Loucy (cell line): Measurements from ENCODE around the gene CLASP1.

ENCODE experiments used
- H2AFZ ChIP-seq: fragments of 200-600 bp; sonication (generic); 2 replicates; pipeline ENCODE4 v1.6.0; 2016; ENCODE audit warnings: antibody characterized with exemption, mild to moderate bottlenecking, low read length, moderate library complexity
- H3F3A ChIP-seq: fragments of 200-600 bp; 2 replicates; pipeline ENCODE4 v1.6.0; 2016; ENCODE audit warnings: antibody characterized with exemption, low read depth, mild to moderate bottlenecking
- H3K27me3 ChIP-seq: fragments of 200-600 bp; sonication (generic); 2 replicates; pipeline ENCODE4 v1.6.1; 2014; ENCODE audit warnings: low read length, mild to moderate bottlenecking; ENCODE audit not compliant: insufficient read depth, poor library complexity, severe bottlenecking
- H3K36me3 ChIP-seq: fragments of 200-600 bp; sonication (generic); 2 replicates; pipeline ENCODE4 v1.6.1; 2016; ENCODE audit warnings: low read length; ENCODE audit not compliant: insufficient read depth
- H3K4me1 ChIP-seq: fragments of 200-600 bp; sonication (generic); 2 replicates; pipeline ENCODE4 v1.5.1; 2014; ENCODE audit warnings: low read length, mild to moderate bottlenecking; ENCODE audit not compliant: insufficient read depth, poor library complexity, severe bottlenecking
- H3K4me2 ChIP-seq: fragments of 200-600 bp; sonication (generic); 2 replicates; pipeline ENCODE4 v1.6.0; 2014; ENCODE audit warnings: antibody characterized with exemption, low read length, low read depth, mild to moderate bottlenecking; ENCODE audit not compliant: poor library complexity, severe bottlenecking
- H3K4me3 ChIP-seq: fragments of 200-600 bp; sonication (generic); 2 replicates; pipeline ENCODE4 v1.5.1; 2014; ENCODE audit warnings: low read length, mild to moderate bottlenecking, mixed read lengths; ENCODE audit not compliant: poor library complexity, severe bottlenecking
- H3K79me2 ChIP-seq: fragments of 200-600 bp; sonication (generic); 2 replicates; pipeline ENCODE4 v1.6.1; 2014; ENCODE audit warnings: low read length; ENCODE audit not compliant: insufficient read depth
- H3K9ac ChIP-seq: fragments of 200-600 bp; sonication (generic); 2 replicates; pipeline ENCODE4 v1.6.0; 2014; ENCODE audit warnings: mild to moderate bottlenecking, low read depth, low read length, moderate library complexity; ENCODE audit not compliant: poor library complexity, severe bottlenecking
- H3K9me2 ChIP-seq: fragments of 200-600 bp; sonication (generic); replicated peaks from 2 replicates; pipeline ENCODE4 v1.6.1; 2016; ENCODE audit warnings: low read depth, low read length, mixed read lengths
- H3K9me3 ChIP-seq: fragments of 200-600 bp; sonication (generic); 2 replicates; pipeline ENCODE4 v1.6.1; 2014; ENCODE audit warnings: mild to moderate bottlenecking, antibody characterized with exemption, low read length, low read depth; ENCODE audit not compliant: insufficient read depth
- H4K20me1 ChIP-seq: fragments of 200-600 bp; sonication (generic); 2 replicates; pipeline ENCODE4 v1.6.0; 2014; ENCODE audit warnings: antibody characterized with exemption, low read length, mild to moderate bottlenecking; ENCODE audit not compliant: insufficient read depth, poor library complexity, severe bottlenecking
- EZH2phosphoT487 ChIP-seq: fragments of 200-600 bp; IDR thresholded peaks from 2 replicates; pipeline ENCODE4 v1.6.1; 2018; ENCODE audit warnings: antibody characterized with exemption, mild to moderate bottlenecking, moderate library complexity, borderline replicate concordance
- TF ChIP-seq, protein P1 (sequence below): fragments of 200-600 bp; sonication (generic); conservative IDR thresholded peaks from 2 replicates; pipeline ENCODE4 v1.5.1; 2014; ENCODE audit warnings: mild to moderate bottlenecking, antibody characterized with exemption, low read length

Gene CLASP1

DNA sequence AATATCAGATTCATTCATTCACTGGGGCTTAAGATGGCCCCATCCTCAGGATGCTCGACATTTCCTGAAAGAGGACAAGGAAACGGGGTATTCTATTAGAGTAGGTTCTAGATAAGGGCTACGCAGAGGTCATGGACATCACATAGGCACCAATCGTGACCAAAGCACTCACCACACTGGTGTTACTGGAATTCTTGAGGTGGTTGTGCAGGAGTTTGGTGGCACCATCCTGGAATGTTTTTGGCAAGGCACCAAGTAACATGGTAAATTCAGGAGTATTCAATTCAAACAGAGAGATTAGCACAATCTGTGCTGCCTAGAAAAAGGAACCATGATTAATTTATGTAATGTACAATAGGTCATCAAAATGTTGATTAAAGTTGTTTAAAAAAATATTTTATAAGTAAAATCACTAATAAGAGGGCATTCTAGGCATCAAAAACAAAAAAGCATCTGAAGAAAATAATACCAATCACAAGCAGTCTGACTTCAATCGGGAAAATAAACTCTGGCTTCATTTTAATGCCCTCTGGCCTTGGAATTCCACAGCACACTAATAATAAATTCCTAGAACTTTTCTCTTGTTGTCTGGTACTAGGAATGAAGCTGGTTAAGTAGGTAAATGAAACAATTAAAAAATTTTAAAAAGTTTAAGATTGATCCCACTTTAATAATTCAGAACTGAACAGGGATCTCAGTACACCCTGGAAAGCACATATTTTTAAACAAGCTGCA lies 261.5 kb downstream of the CLASP1 start:
- no peak overlapping the region for H3K4me3 ChIP-seq
- H3K79me2 ChIP-seq: no peaks in the 10 kb centered on the region

DNA sequence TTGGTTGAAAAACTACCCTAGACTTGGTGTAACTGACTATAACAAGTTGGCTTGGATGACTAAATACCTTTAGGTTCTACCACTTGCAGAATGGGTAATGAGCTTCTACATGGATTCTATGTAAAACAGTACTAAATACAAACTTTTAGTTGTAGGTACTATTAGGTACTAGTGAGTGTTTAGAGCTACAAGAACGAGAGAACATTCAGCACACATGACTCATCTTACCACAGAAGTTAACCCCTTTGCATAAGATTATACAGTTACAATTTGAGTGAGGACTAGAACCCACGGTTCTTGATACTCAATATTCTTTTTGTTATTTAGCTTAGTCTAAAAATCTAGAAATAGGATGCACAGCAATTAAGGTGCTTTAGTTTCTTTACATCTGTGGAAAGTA lies 262.6 kb downstream of the CLASP1 start:
- Histone ChIP-seq H3K9ac (no peak overlapping the region), H3K79me2 (no peaks in the 10 kb centered on the region), H3K4me3 (no peak overlapping the region), H4K20me1 (no peaks in the 10 kb centered on the region), H3K27me3 (no peaks in the 10 kb centered on the region), H3K36me3 (peaks cover 69% of the 10 kb centered on the region; the same call in 1 of the 2 replicates), H3K9me3 (no peaks in the 10 kb centered on the region), H3K4me1 (no peaks in the 10 kb centered on the region), H2AFZ (no peak overlapping the region), H3K9me2 (no peaks in the 10 kb centered on the region), H3K4me2 (no peak overlapping the region), H3F3A (no peaks in the 10 kb centered on the region)
- no peak for TF ChIP-seq EZH2phosphoT487

More for the DNA sequence above, 261.5 kb downstream of the CLASP1 start:
- no peak overlapping the region for H2AFZ ChIP-seq
- H3K36me3 ChIP-seq: peaks cover 66% of the 10 kb centered on the region; the same call in 1 of the 2 replicates
- TF ChIP-seq, protein P1, sequence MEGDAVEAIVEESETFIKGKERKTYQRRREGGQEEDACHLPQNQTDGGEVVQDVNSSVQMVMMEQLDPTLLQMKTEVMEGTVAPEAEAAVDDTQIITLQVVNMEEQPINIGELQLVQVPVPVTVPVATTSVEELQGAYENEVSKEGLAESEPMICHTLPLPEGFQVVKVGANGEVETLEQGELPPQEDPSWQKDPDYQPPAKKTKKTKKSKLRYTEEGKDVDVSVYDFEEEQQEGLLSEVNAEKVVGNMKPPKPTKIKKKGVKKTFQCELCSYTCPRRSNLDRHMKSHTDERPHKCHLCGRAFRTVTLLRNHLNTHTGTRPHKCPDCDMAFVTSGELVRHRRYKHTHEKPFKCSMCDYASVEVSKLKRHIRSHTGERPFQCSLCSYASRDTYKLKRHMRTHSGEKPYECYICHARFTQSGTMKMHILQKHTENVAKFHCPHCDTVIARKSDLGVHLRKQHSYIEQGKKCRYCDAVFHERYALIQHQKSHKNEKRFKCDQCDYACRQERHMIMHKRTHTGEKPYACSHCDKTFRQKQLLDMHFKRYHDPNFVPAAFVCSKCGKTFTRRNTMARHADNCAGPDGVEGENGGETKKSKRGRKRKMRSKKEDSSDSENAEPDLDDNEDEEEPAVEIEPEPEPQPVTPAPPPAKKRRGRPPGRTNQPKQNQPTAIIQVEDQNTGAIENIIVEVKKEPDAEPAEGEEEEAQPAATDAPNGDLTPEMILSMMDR: no peak
- TF ChIP-seq EZH2phosphoT487: no peak
- H3K9me2 ChIP-seq: no peaks in the 10 kb centered on the region
- no peak overlapping the region for H3K9ac ChIP-seq
- no peaks in the 10 kb centered on the region for H3K9me3 ChIP-seq
- H4K20me1 ChIP-seq: no peaks in the 10 kb centered on the region
- no peaks in the 10 kb centered on the region for H3K27me3 ChIP-seq
- H3F3A ChIP-seq: no peaks in the 10 kb centered on the region
- H3K4me1 ChIP-seq: no peaks in the 10 kb centered on the region
- H3K4me2 ChIP-seq: no peak overlapping the region

DNA sequence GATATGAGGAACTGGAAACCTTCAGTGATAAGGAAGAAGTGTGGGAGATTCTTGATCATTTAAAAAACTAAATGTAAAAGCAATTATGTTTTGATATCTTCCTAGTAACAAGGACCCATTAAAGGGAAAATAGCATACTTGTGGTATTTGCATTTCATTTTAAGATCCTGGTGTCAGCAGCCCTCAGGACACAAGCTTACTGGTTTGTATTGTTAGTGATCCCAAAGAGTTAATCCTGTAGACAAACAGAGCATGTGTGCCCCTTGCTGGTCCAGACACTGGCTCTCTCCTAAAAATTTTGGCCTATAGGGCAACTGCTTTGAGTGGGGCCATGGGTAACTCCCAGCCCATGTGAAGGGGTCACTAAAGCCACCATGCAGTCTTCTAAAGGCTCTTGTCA lies 263.2 kb downstream of the CLASP1 start:
- no peaks in the 10 kb centered on the region for H3K4me1 ChIP-seq
- H3K4me3 ChIP-seq: no peak overlapping the region
- H3F3A ChIP-seq: no peaks in the 10 kb centered on the region
- H3K36me3 ChIP-seq: peaks cover 73% of the 10 kb centered on the region; the same call in 1 of the 2 replicates
- H4K20me1 ChIP-seq: no peaks in the 10 kb centered on the region
- no peak overlapping the region for H3K4me2 ChIP-seq
- no peaks in the 10 kb centered on the region for H3K9me2 ChIP-seq
- no peak for TF ChIP-seq EZH2phosphoT487
- TF ChIP-seq, protein P1: no peak
- no peak overlapping the region for H2AFZ ChIP-seq
- H3K9me3 ChIP-seq: no peaks in the 10 kb centered on the region
- H3K79me2 ChIP-seq: no peaks in the 10 kb centered on the region
- H3K9ac ChIP-seq: no peak overlapping the region
- no peaks in the 10 kb centered on the region for H3K27me3 ChIP-seq

DNA sequence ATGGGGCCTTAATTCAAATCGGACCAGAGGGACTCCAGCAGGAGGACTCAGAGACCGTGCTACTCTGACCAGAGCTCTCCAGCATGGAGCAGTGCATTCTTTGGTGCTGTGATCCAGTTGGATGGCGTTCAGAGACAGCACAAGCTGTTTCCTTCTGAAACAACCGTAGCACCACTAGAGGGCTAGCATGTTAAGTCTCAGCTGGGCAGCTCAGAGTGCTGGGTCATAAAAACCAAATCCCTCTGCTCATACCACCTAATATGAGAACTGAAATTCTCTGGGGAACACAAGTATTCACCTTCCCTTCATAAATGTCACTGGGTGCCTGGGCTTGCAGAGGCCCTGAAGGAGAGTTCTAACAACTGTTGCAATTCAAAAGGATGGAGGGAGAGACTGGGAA lies 266.5 kb downstream of the CLASP1 start:
- Histone ChIP-seq H2AFZ (no peak overlapping the region), H3K27me3 (no peaks in the 10 kb centered on the region), H3K4me3 (no peak overlapping the region), H4K20me1 (no peaks in the 10 kb centered on the region), H3K9me2 (no peaks in the 10 kb centered on the region), H3K9ac (no peak overlapping the region), H3K36me3 (peaks cover 83% of the 10 kb centered on the region; the same call in 1 of the 2 replicates), H3K4me1 (no peaks in the 10 kb centered on the region), H3K9me3 (no peaks in the 10 kb centered on the region), H3K79me2 (no peaks in the 10 kb centered on the region), H3F3A (no peaks in the 10 kb centered on the region), H3K4me2 (no peak overlapping the region)
- TF ChIP-seq, protein P1: peak; percentile 14; the same call in 1 of the 2 replicates
- TF ChIP-seq EZH2phosphoT487: no peak
